HG03442 (cell line): ENCODE measurements around the gene IFNLR1.

Source experiments
- ATAC-seq: cut with Tn5 transposase; IDR thresholded peaks from one replicate; pipeline ENCODE4 v1.9.1; 2021; ENCODE audit warnings: mild to moderate bottlenecking, moderate library complexity; ENCODE audit not compliant: unreplicated experiment

The IFNLR1 gene

DNA sequence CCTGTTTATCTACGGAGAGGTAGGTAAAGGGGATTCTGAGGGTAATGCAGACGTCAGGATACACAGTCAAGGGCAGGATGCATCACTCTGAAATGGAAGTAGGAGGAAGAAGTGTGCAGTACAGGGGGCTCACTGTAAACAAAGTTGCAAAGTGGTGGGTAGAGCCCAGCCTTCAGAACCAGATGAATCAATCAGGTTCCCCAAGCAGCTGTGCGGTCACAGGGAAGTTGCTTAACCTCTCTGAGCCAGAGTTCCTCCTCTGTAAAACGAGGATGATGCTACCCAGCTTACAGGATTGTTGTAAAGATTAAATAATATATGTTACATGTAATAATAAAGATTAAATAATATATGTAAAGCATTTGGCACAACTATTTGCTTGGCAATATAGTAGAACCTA is 61.6 kb downstream of the IFNLR1 start:
- ATAC-seq: no peak

GRCh38 chr1:24124980-24125379 is 62.1 kb downstream of the IFNLR1 start:
- ATAC-seq: no peak

- no peak for ATAC-seq
These were observed 63.5 kb downstream of the IFNLR1 start for GRCh38 chr1:24123611-24124010.

DNA sequence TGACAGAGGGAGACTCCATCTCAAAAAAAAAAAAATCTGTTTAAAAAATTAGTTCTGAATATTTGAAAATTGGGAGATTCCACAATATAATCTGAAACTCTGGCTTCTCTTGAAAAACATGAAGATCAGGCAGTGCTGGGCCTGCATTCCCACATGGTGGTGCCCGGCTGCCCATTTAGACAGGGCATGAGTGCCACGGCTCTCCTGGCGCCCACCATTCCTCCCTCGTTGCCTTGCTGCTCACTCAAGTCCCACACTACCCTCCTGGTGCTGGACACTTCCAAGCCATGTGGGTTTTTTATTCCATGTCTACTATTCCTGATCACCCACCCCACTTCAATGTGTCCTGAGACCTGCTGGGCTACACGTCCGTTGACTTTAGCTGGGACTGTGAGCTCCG is 64.3 kb downstream of the IFNLR1 start:
- no peak for ATAC-seq

DNA sequence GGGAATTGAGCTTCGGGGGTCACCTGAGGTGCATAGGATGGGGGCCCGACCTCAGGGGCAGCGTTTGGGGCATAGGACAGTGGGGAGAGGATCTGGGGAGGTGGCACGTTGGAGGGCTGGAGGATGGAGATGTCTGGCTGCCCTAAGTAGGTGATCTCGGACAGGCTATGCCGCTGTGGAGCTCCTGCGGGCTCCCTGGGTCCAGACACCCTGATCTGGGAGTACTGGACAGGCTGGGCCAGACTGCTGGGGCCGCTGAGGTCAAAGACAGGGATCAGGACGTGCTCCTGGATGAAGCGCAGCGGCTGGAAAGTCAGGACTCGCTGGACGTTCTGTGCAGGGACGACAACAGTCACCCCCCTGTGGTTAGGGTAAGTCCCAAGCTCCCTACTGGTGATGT is 65.7 kb downstream of the IFNLR1 start:
- ATAC-seq: no peak

DNA sequence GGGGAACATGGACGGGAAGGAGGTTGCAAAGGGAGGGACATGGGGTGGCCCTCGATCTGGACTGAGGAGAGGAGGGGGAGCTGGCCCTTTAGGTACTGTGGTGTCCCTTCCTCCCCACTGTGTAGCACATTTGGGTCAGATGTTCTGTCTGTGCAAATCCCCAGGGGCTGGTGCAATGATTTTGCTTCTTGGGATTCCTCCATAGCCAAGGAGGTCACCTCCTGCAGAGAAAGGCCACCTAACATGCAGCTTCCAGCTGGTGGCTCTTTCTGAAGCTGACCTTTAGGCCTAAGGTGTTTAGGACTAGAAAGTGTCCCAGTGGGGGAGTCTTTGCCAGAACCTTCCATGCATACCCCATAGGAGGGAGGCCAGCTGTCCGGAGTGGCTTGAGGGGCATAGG is 66.1 kb downstream of the IFNLR1 start:
- no peak for ATAC-seq

DNA sequence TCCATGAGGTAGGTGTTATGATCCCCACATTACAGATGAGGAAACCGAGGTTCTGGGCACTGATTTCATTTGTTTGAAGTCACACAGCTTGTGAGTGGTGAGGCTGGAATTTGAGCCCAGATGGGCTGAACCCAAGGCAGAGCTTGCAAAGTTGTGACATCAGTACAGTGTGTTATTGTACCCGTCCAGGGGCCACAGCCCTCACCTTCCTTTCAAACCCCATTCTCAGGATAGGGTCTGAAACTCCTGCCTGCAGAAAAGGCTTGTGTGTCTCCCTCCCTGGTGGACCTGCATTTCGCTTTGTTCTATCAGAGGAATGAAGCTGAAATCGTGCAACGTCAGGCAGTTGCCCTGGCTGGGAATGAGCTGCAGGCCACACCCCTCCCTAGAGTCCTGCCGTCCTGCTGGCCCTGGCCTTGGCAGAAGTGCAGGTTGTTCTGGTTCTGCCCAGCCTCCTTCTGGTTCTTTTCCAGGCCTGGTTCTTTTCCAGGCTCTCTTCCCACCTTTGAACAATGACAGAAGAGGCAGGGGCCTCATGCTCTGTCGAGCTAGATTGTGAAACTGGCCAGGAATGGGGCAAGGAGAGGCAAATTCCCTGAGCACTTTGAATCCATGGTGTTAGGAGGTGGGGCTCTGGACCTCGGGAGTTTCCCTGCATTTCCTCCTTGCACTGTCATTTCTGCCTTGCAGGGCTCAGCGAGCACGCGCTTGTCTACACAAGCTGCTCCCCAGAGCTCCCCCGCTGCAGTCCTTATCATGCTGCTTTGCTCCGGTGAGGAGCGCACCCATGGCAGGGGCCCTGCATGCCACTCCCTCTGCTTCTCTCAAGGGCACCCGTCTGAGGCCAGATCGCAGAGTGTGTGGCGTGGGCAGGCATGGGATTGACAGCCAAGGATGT is 67.0 kb downstream of the IFNLR1 start:
- no peak for ATAC-seq

DNA sequence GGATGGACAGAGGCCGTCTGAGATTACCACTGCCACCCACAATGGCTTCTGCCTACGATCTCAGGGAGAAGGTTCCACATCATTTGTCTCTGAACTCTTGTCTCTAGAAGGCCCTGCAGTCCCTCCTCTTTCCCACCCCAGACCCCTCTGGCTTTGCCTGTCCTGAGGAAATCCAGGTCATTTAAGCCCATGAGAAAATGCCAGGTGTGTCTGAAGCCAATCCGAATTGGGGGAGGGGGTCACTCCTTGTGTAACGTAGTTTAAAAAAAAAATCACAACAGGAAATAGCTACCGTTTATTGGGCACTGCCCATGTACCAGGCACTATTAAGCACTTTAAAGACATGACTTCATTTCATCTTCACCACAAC is 67.6 kb downstream of the IFNLR1 start:
- ATAC-seq: no peak

DNA sequence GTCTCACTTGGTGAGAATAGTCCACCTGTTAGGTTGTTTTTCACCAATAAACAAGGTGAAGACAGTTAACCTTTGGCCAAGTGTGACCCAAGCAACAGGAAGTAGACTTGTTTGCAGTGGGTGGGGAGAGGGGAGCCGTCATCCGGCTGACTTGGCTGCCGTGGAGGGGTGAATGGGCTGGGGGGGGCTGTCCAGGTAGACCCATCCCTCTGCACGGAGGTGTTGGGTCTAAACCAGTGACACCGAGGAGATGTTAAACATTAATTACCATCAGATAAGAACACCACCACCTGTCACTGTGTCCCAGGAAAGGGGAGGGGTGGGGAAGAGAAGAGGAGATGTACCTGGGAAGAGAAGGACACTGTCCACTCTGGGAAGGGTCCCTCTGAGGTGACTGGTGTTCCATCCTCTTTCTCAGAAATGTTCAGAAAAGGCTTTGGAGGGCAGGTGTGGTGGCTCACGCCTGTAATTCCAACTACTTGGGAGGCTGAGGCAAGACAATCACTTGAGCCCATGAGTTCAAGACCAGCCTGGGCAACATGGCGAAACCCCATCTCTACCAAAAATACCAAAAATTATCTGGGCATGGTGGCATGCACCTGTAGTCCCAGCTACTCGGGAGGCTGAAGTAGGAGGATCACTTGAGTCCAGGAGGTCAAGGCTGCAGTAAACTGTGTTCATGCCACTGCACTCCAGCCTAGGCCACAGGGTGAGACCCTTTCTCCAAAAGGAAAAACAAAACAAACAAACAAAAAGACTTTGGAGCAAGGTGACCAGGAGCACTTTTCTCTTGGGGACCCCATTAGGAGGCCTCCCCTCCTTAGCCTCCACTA is 68.5 kb downstream of the IFNLR1 start:
- no peak for ATAC-seq

DNA sequence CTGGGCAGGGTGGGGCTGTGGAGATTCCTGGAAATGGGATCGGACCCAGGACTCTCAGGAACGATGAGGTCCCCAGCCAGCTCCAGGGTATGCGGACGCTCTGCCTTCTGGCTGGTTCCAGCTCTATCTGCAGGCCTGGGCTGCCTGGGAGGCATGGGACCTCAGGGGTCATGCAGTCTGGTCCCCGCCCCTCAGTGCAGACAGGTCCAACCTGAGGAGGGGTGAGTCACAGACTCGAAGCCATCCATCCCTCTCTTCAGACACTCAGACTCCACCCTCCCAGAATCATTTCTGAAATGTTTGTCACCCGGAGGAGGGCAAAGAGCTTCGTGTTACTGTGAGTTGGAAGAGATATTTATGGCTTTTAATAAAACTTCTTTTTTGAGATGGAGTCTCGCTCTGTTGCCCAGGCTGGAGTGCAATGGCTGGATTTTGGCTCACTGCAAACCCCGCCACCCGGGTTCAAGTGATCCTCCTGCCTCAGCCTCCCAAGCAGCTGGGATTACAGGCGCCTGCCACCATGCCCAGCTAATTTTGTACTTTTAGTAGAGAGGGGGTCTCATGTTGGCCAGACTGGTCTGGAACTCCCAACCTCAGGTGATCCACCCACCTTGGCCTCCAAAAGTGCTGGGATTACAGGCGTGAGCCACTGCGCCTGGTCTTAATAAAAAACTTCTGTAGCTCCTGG is 69.2 kb downstream of the IFNLR1 start:
- no peak for ATAC-seq

- no peak for ATAC-seq
These were observed 70.0 kb downstream of the IFNLR1 start for GRCh38 chr1:24117132-24117531.

- no peak for ATAC-seq
These were observed 72.3 kb downstream of the IFNLR1 start for GRCh38 chr1:24114753-24115152.

- ATAC-seq: no peak
These were observed 73.5 kb downstream of the IFNLR1 start for GRCh38 chr1:24113641-24114033.

- no peak for ATAC-seq
These were observed 74.9 kb downstream of the IFNLR1 start, which contains the start of gene MYOM3 for GRCh38 chr1:24111996-24112779. MYOM3 (minus strand) TSS chr1:24112135; CDS start chr1:24108636, 3,499 bp downstream.

GRCh38 chr1:24111262-24111995 is 75.7 kb downstream of the IFNLR1 start:
- ATAC-seq: no peak

GRCh38 chr1:24110642-24111261 is 76.3 kb downstream of the IFNLR1 start:
- ATAC-seq: no peak

- no peak for ATAC-seq
These were observed 77.2 kb downstream of the IFNLR1 start for GRCh38 chr1:24109686-24110475.

- no peak for ATAC-seq
These were observed 78.0 kb downstream of the IFNLR1 start for GRCh38 chr1:24109166-24109483.
